ENCODE results near the gene TMEM179. TPM values are rescaled to one million over a fixed set of nuclear protein-coding genes. Genes with fewer than 3 reads are reported as not detected.

Gene TMEM179
- total and polyA plus RNA-seq, 2 of the 8 experiments (the other 6 are each of a cell fraction or from before 2014, with no cell fraction given): 2.9 to 4.0 TPM

- Histone ChIP-seq H3K14ac (ENCODE audit: insufficient read length) (no peak overlapping the region), H3K9ac (replicated peaks in 1 of 4; ENCODE audit: extremely low read depth in 1 of 4, low read depth in 3 of 4, low read length in 3 of 4) (no peak overlapping the region), H3K23ac (ENCODE audit: insufficient read length) (no peak overlapping the region), H2BK20ac (ENCODE audit: low read length) (no peak overlapping the region), H2BK120ac (replicated peaks; ENCODE audit: low read depth, low read length) (no peak overlapping the region), H3K9me3 (ENCODE audit: insufficient read depth in 2 of 2, low read depth in 1 of 2, low read length in 1 of 2) (no peaks in the 10 kb centered on the region), H4K20me1 (replicated peaks in 1 of 2; ENCODE audit: control insufficient read depth in 1 of 2, insufficient read depth in 2 of 2, low read length in 2 of 2) (no peaks in the 10 kb centered on the region), H3K18ac (ENCODE audit: extremely low read depth, low read length) (no peak overlapping the region), H4K5ac (ENCODE audit: insufficient read length, low read depth, low read length) (no peak overlapping the region), H3K36me3 (ENCODE audit: control insufficient read depth in 2 of 4, insufficient read depth in 4 of 4, low read length in 3 of 4) (no peaks in the 10 kb centered on the region), H3K79me2 (ENCODE audit: control insufficient read depth in 1 of 2, insufficient read depth in 2 of 2, low read length in 2 of 2) (no peaks in the 10 kb centered on the region), H3K4me2 (ENCODE audit: insufficient read depth in 1 of 2, low read depth in 2 of 2, low read length in 2 of 2) (no peak overlapping the region), H3K27ac (ENCODE audit: low read depth, low read length) (no peak overlapping the region), H3K79me1 (ENCODE audit: low read depth, low read length) (no peaks in the 10 kb centered on the region), H2BK15ac (ENCODE audit: low read length) (no peak overlapping the region), H2AK5ac (ENCODE audit: low read depth, low read length) (no peak overlapping the region), H3K56ac (replicated peaks; ENCODE audit: insufficient read length, low read depth, low read length) (no peak overlapping the region), H3K27me3 (replicated peaks in 1 of 4; ENCODE audit: control insufficient read depth in 3 of 4, extremely low read depth in 1 of 4, insufficient read depth in 3 of 4, low read length in 3 of 4) (no peaks in the 10 kb centered on the region), H4K8ac (ENCODE audit: extremely low read depth, insufficient read depth, low read length) (peak overlapping the region; percentile 43; the same call in 1 of the 2 replicates), H2BK12ac (ENCODE audit: low read depth, low read length) (no peak overlapping the region), H3K4me3 (ENCODE audit: extremely low read depth in 1 of 4, insufficient read depth in 2 of 4, low read depth in 3 of 4, low read length in 4 of 4) (no peak overlapping the region), H3K4ac (replicated peaks; ENCODE audit: insufficient read length, low read depth, low read length) (no peak overlapping the region), H3K4me1 (replicated peaks in 1 of 4; ENCODE audit: control insufficient read depth in 3 of 4, insufficient read depth in 4 of 4, low read length in 3 of 4) (peaks cover 0 to 3% (median 1%) of the 10 kb centered on the region in 4 experiments; a peak in 3 of 7 replicates), H4K91ac (replicated peaks; ENCODE audit: insufficient read length, low read length) (no peak overlapping the region), H2BK5ac (ENCODE audit: low read depth, low read length) (no peak overlapping the region), H3K23me2 (ENCODE audit: low read depth, low read length) (no peaks in the 10 kb centered on the region), H2AFZ (ENCODE audit: low read length) (no peak overlapping the region)
- DNase-seq (ENCODE audit: low read depth in 1 of 2, low spot score in 2 of 2): no peak
- POLR2A ChIA-PET (ENCODE audit: partially characterized antibody): no interaction called here
- CTCF ChIA-PET (ENCODE audit: partially characterized antibody): interaction anchor here (0.6 to 2.8 kb wide), 3 partner anchors 9 to 423 kb away, joined by 3 to 10 read pairs (median 3); no protein-coding TSS in a partner anchor
- FAIRE-seq: no peak
- 88% methylated on average over 32 of the region's 33 CpGs; no CpG with 5 or more reads in 1 of the 2 experiments for WGBS, 2 experiments (ENCODE audit: extremely low coverage in 1 of 2, insufficient coverage in 1 of 2, insufficient read length in 1 of 2, insufficient replicate concordance in 2 of 2, low coverage in 1 of 2, low lambda C conversion rate in 2 of 2, missing lambda C conversion rate in 1 of 2)
- TF ChIP-seq TAF7 (optimal IDR thresholded peaks at IDR 0.05; ENCODE audit: borderline replicate concordance, low read depth, low read length): no peak
- TF ChIP-seq MAFK (IDR thresholded peaks at IDR 0.05; ENCODE audit: low read depth, low read length): no peak
- TF ChIP-seq SRF (IDR thresholded peaks at IDR 0.05; ENCODE audit: low read depth, low read length): no peak
- TF ChIP-seq ASH2L (IDR thresholded peaks at IDR 0.05; ENCODE audit: low read length): no peak
- TF ChIP-seq TCF12 (IDR thresholded peaks at IDR 0.05; ENCODE audit: low read depth, low read length): no peak
- TF ChIP-seq CHD1 (IDR thresholded peaks at IDR 0.05; ENCODE audit: low read depth, low read length): no peak
- TF ChIP-seq SIRT6 (IDR thresholded peaks at IDR 0.05; ENCODE audit: low read length): no peak
- TF ChIP-seq CBX5 (IDR thresholded peaks at IDR 0.05; ENCODE audit: low read depth, low read length): no peak
- no peak for TF ChIP-seq ATF2 (IDR thresholded peaks at IDR 0.05; ENCODE audit: low read length)
- no peak for TF ChIP-seq TBP (IDR thresholded peaks at IDR 0.05; ENCODE audit: low read depth, low read length)
- TF ChIP-seq POLR2A (IDR thresholded peaks at IDR 0.05; ENCODE audit: control extremely low read depth in 1 of 2, low read depth in 2 of 2, low read length in 2 of 2): no peak
- TF ChIP-seq EP300 (IDR thresholded peaks at IDR 0.05; ENCODE audit: borderline replicate concordance in 1 of 2, low read depth in 2 of 2, low read length in 2 of 2): no peak
Observed at GRCh38 chr14:104551851-104552737, 52.5 kb downstream of the TMEM179 start.

Measured in H1 (cell line).